Adrenal gland (tissue), 5 donors: Measurements from ENCODE around the gene LOXHD1.

Experiments used
- CTCF ChIP-seq, 6 experiments: fragments of 450-650 bp in 4 of 6; fragments of 200-600 bp in 2 of 6; sonication (generic) in 1 of 6; IDR thresholded peaks; 1 replicate in 5 of 6; 2 replicates in 1 of 6; pipeline versions ENCODE4 v1.5.1 to v1.8.0; 2016 to 2021; ENCODE audit warnings: antibody characterized with exemption in 6 of 6, mild to moderate bottlenecking in 2 of 6, moderate library complexity in 1 of 6
- POLR2A ChIP-seq, 2 donors: fragments of 450-650 bp; IDR thresholded peaks; one replicate each; pipeline ENCODE4 v1.6.1; 2017; ENCODE audit warnings: antibody characterized with exemption in 2 of 2, mild to moderate bottlenecking in 2 of 2, moderate library complexity in 1 of 2
- donor health status: DM: no; HTN: no; CAD: no.

- TF ChIP-seq CTCF (IDR thresholded peaks at IDR 0.05), result no peak
- TF ChIP-seq POLR2A (IDR thresholded peaks at IDR 0.05), result no peak
These were observed 37.0 kb upstream of the LOXHD1 start for GRCh38 chr18:46693996-46694395.
